Measurements from ENCODE around the gene RXFP4.

DNA sequence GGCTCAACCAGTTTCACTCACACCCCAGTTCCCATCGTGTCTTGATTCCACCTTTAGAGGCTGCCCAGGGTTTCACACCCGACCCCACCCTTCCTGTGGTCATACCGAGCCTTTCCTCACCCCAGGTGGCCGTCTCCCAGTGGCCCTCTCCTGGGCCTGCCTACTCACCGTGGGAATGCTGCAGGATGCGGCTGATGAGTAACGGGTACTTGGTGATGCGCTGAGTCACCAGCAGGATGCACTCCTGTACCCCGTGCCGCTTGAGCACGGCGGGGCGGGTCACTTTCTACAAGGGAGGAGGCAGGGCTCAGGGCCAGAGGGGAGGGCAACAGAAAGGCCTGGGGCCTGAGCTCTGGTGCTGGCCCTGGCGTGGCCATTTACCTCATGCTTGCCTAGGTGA, 20.5 kb downstream of the RXFP4 start:
- TF ChIP-seq, protein P1, sequence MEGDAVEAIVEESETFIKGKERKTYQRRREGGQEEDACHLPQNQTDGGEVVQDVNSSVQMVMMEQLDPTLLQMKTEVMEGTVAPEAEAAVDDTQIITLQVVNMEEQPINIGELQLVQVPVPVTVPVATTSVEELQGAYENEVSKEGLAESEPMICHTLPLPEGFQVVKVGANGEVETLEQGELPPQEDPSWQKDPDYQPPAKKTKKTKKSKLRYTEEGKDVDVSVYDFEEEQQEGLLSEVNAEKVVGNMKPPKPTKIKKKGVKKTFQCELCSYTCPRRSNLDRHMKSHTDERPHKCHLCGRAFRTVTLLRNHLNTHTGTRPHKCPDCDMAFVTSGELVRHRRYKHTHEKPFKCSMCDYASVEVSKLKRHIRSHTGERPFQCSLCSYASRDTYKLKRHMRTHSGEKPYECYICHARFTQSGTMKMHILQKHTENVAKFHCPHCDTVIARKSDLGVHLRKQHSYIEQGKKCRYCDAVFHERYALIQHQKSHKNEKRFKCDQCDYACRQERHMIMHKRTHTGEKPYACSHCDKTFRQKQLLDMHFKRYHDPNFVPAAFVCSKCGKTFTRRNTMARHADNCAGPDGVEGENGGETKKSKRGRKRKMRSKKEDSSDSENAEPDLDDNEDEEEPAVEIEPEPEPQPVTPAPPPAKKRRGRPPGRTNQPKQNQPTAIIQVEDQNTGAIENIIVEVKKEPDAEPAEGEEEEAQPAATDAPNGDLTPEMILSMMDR (IDR thresholded peaks at IDR 0.05), result no peak
- TF ChIP-seq ETV6 (CRISPR knock-in tag; IDR thresholded peaks at IDR 0.05) (no peak), TEAD1 (CRISPR knock-in tag; IDR thresholded peaks at IDR 0.05) (no peak)
- TF ChIP-seq, protein P2, sequence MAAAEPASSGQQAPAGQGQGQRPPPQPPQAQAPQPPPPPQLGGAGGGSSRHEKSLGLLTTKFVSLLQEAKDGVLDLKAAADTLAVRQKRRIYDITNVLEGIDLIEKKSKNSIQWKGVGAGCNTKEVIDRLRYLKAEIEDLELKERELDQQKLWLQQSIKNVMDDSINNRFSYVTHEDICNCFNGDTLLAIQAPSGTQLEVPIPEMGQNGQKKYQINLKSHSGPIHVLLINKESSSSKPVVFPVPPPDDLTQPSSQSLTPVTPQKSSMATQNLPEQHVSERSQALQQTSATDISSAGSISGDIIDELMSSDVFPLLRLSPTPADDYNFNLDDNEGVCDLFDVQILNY (CRISPR knock-in tag; IDR thresholded peaks at IDR 0.05), result no peak

Data from WTC11 (cell line).